GM12878 (cell line): ENCODE data around the gene NKD1. TPM values are rescaled to one million over a fixed set of nuclear protein-coding genes. Genes with fewer than 3 reads are reported as not detected.

Experiments
- NFYA ChIP-seq: IDR thresholded peaks from 2 replicates; pipeline ENCODE4 v1.6.1; 2011; ENCODE audit warnings: low read depth, mild to moderate bottlenecking, low read length, improper control_type of control experiment, borderline replicate concordance
- PKNOX1 ChIP-seq: fragments of 450-650 bp; IDR thresholded peaks from 2 replicates; pipeline ENCODE4 v1.6.1; 2016; ENCODE audit warnings: mild to moderate bottlenecking
- RBBP5 ChIP-seq: fragments of 200-600 bp; sonication (generic); conservative IDR thresholded peaks from 2 replicates; pipeline ENCODE4 v1.6.1; 2016
- RELA ChIP-seq: fragments of 450-650 bp; IDR thresholded peaks from 2 replicates; pipeline ENCODE4 v1.8.0; 2014; ENCODE audit warnings: borderline replicate concordance; ENCODE audit not compliant: partially characterized antibody
- ZSCAN29 ChIP-seq: fragments of 450-650 bp; IDR thresholded peaks from 2 replicates; pipeline ENCODE4 v1.6.1; 2017; ENCODE audit warnings: mild to moderate bottlenecking, moderate library complexity
- polyA plus RNA-seq, 11 experiments: library from polyadenylated mRNA; depleted of rRNA in 4 of 11; unstranded in 6 of 11; stranded (reverse) in 5 of 11; fragments of >200 nt; fragmentation: Nextera tagmentation in 4 of 11; fragmentation: Illumina TruSeq in 1 of 11; extraction: Ambion mirVana in 4 of 11; extraction: Trizol in 1 of 11; gene quantifications; 1 replicate in 1 of 11; 2 replicates in 10 of 11; pipeline versions ENCODE4 v1.2.1 to v1.2.3, GENCODE V29; 2011 to 2016; ENCODE audit warnings: inconsistent platforms in 2 of 11, missing spikeins in 2 of 11, low read depth in 1 of 11
- total RNA-seq, 4 experiments: library from RNA; depleted of rRNA in 3 of 4; stranded (reverse); fragments of >200 nt in 3 of 4; fragmentation: Illumina TruSeq in 1 of 4; extraction: Trizol in 1 of 4; gene quantifications; 2 replicates each; pipeline versions ENCODE4 v1.2.1 to v1.2.3, GENCODE V29; 2013 to 2021
- TF ChIP-seq, protein P1 (sequence below): fragments of 450-650 bp; conservative IDR thresholded peaks from 2 replicates; pipeline ENCODE4 v1.6.1; 2017; ENCODE audit warnings: mild to moderate bottlenecking, moderate library complexity
- TF ChIP-seq, protein P2 (sequence below): IDR thresholded peaks from 2 replicates; pipeline ENCODE4 v1.6.1; 2011; ENCODE audit warnings: mild to moderate bottlenecking, low read depth, low read length, moderate library complexity; ENCODE audit not compliant: insufficient replicate concordance

The NKD1 gene
- total and polyA plus RNA-seq, 10 of the 15 experiments (the other 5 are each of a cell fraction or from before 2014, with no cell fraction given) = under 0.01 to 0.49 (median 0.04) TPM; not detected in 2

- TF ChIP-seq, protein P1, sequence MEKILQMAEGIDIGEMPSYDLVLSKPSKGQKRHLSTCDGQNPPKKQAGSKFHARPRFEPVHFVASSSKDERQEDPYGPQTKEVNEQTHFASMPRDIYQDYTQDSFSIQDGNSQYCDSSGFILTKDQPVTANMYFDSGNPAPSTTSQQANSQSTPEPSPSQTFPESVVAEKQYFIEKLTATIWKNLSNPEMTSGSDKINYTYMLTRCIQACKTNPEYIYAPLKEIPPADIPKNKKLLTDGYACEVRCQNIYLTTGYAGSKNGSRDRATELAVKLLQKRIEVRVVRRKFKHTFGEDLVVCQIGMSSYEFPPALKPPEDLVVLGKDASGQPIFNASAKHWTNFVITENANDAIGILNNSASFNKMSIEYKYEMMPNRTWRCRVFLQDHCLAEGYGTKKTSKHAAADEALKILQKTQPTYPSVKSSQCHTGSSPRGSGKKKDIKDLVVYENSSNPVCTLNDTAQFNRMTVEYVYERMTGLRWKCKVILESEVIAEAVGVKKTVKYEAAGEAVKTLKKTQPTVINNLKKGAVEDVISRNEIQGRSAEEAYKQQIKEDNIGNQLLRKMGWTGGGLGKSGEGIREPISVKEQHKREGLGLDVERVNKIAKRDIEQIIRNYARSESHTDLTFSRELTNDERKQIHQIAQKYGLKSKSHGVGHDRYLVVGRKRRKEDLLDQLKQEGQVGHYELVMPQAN = no peak
- TF ChIP-seq ZSCAN29 = no peak
- TF ChIP-seq, protein P2, sequence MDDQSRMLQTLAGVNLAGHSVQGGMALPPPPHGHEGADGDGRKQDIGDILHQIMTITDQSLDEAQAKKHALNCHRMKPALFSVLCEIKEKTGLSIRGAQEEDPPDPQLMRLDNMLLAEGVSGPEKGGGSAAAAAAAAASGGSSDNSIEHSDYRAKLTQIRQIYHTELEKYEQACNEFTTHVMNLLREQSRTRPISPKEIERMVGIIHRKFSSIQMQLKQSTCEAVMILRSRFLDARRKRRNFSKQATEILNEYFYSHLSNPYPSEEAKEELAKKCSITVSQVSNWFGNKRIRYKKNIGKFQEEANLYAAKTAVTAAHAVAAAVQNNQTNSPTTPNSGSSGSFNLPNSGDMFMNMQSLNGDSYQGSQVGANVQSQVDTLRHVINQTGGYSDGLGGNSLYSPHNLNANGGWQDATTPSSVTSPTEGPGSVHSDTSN = no peak
- no peak for TF ChIP-seq RELA
- no peak for TF ChIP-seq NFYA
- TF ChIP-seq RBBP5 = no peak
- no peak for TF ChIP-seq PKNOX1
These were observed 86.8 kb downstream of the NKD1 start (continued) for GRCh38 chr16:50634947-50635346.
